SK-N-SH (cell line): ENCODE measurements around the gene LINC00305. TPM values are rescaled to one million over a fixed set of nuclear protein-coding genes. Genes with fewer than 3 reads are reported as not detected.

Experiments used
- CTCF ChIA-PET: fragments of 300-600, 350-600 bp; formaldehyde crosslinking; extraction: SDS; loops from one replicate; lab custom pipeline; 2021; lab: Yijun Ruan, JAX
- POLR2A ChIA-PET: fragments of 350-600 bp; sonication (Branson Sonifier 250); formaldehyde crosslinking; extraction: SDS; loops from one replicate; lab custom pipeline; 2020; ENCODE audit warnings: antibody characterized with exemption, inconsistent platforms; lab: Yijun Ruan, JAX
- DNase-seq: peaks from one replicate; pipeline ENCODE4 v3.0.0; 2012
- H2AFZ ChIP-seq: fragments of 200-600 bp; sonication (generic); 2 replicates; pipeline ENCODE4 v1.8.1; 2016; ENCODE audit warnings: antibody characterized with exemption, mild to moderate bottlenecking, low read depth
- H3F3A ChIP-seq: fragments of 200-600 bp; sonication (generic); replicated peaks from 2 replicates; pipeline ENCODE3; 2016; ENCODE audit warnings: antibody characterized with exemption, mild to moderate bottlenecking; ENCODE audit not compliant: insufficient read depth
- H3K27ac ChIP-seq, 2 experiments: fragments of 200-500 bp in 1 of 2; fragments of 200-600 bp in 1 of 2; sonication (Bioruptor generic) in 1 of 2; sonication (generic), shearing (Covaris generic) in 1 of 2; 2 replicates each; pipeline versions ENCODE4 v1.5.1 to v1.6.1; 2014 to 2016; ENCODE audit warnings: low read depth in 2 of 2, inconsistent platforms in 1 of 2, low read length in 1 of 2, mild to moderate bottlenecking in 1 of 2, mixed read lengths in 1 of 2
- H3K27me3 ChIP-seq: fragments of 200-600 bp; sonication (generic), shearing (Covaris generic); 2 replicates; pipeline ENCODE4 v1.6.1; 2016; ENCODE audit warnings: mixed run types; ENCODE audit not compliant: insufficient read depth
- H3K36me3 ChIP-seq, 2 experiments: fragments of 200-500 bp in 1 of 2; fragments of 200-600 bp in 1 of 2; sonication (Bioruptor generic) in 1 of 2; sonication (generic) in 1 of 2; replicated peaks in 1 of 2; 2 replicates each; pipeline versions ENCODE3 to v1.5.1; 2014 to 2016; ENCODE audit warnings: low read length in 1 of 2, mild to moderate bottlenecking in 1 of 2; ENCODE audit not compliant: insufficient read depth in 2 of 2, control insufficient read depth in 1 of 2
- H3K4me1 ChIP-seq, 2 experiments: fragments of 200-500 bp in 1 of 2; fragments of 200-600 bp in 1 of 2; sonication (Bioruptor generic) in 1 of 2; sonication (generic), shearing (Covaris generic) in 1 of 2; 2 replicates each; pipeline versions ENCODE4 v1.5.1 to v1.6.1; 2014 to 2016; ENCODE audit warnings: low read depth in 1 of 2, low read length in 1 of 2, mixed run types in 1 of 2; ENCODE audit not compliant: insufficient read depth in 2 of 2, control insufficient read depth in 1 of 2
- H3K4me2 ChIP-seq: fragments of 200-600 bp; sonication (generic), shearing (Covaris generic); 2 replicates; pipeline ENCODE4 v1.6.1; 2017; ENCODE audit warnings: mixed run types
- H3K4me3 ChIP-seq, 2 experiments: fragments of 200-500 bp in 1 of 2; fragments of 200-600 bp in 1 of 2; sonication (Bioruptor generic) in 1 of 2; sonication (generic), shearing (Covaris generic) in 1 of 2; 2 replicates each; pipeline versions ENCODE4 v1.5.1 to v1.8.1; 2014 to 2016; ENCODE audit warnings: low read depth in 2 of 2, inconsistent platforms in 1 of 2, low read length in 1 of 2, mild to moderate bottlenecking in 1 of 2, mixed read lengths in 1 of 2, moderate library complexity in 1 of 2
- H3K79me2 ChIP-seq: fragments of 200-600 bp; sonication (generic); 2 replicates; pipeline ENCODE4 v1.8.1; 2017; ENCODE audit warnings: mild to moderate bottlenecking; ENCODE audit not compliant: insufficient read depth
- H3K9ac ChIP-seq: fragments of 200-600 bp; sonication (generic); 2 replicates; pipeline ENCODE4 v1.6.1; 2017; ENCODE audit warnings: mixed run types
- H3K9me2 ChIP-seq: fragments of 200-600 bp; sonication (generic); 2 replicates; pipeline ENCODE4 v1.6.1; 2017; ENCODE audit warnings: mixed run types
- H3K9me3 ChIP-seq: fragments of 200-600 bp; sonication (generic); 2 replicates; pipeline ENCODE4 v1.6.1; 2017; ENCODE audit warnings: mixed run types, mild to moderate bottlenecking, moderate library complexity
- H4K20me1 ChIP-seq: fragments of 200-600 bp; sonication (generic); 2 replicates; pipeline ENCODE4 v1.6.1; 2017; ENCODE audit warnings: mild to moderate bottlenecking, mixed run types; ENCODE audit not compliant: insufficient read depth
- CHD2 ChIP-seq: fragments of 150-350 bp; IDR thresholded peaks from 2 replicates; pipeline ENCODE4 v1.6.1; 2018; ENCODE audit warnings: low read length; ENCODE audit not compliant: partially characterized antibody
- CTCF ChIP-seq: fragments of 200-600 bp; sonication (generic); IDR thresholded peaks from 2 replicates; pipeline ENCODE4 v1.6.1; 2017; ENCODE audit warnings: antibody characterized with exemption, mild to moderate bottlenecking, moderate library complexity
- ELF1 ChIP-seq: IDR thresholded peaks from 2 replicates; pipeline ENCODE4 v1.4.0; 2012
- EP300 ChIP-seq, 2 experiments: IDR thresholded peaks; 2 replicates each; pipeline versions ENCODE4 v1.4.0 to v1.6.1; 2012; ENCODE audit warnings: borderline replicate concordance in 1 of 2, low read depth in 1 of 2, low read length in 1 of 2
- EZH2phosphoT487 ChIP-seq: fragments of 200-600 bp; sonication (generic); IDR thresholded peaks from 2 replicates; pipeline ENCODE4 v1.6.1; 2017; ENCODE audit warnings: low read depth, mixed run types, mild to moderate bottlenecking, antibody characterized with exemption, moderate library complexity, borderline replicate concordance
- FOSL2 ChIP-seq: IDR thresholded peaks from 2 replicates; pipeline ENCODE4 v1.4.0; 2012; ENCODE audit warnings: low read depth, mild to moderate bottlenecking, moderate library complexity, borderline replicate concordance
- FOXM1 ChIP-seq: IDR thresholded peaks from 2 replicates; pipeline ENCODE4 v1.4.0; 2012; ENCODE audit warnings: low read depth, mild to moderate bottlenecking
- IRF3 ChIP-seq: fragments of 150-350 bp; IDR thresholded peaks from 2 replicates; pipeline ENCODE4 v1.6.1; 2016; ENCODE audit warnings: mild to moderate bottlenecking, low read depth, low read length
- JUND ChIP-seq: IDR thresholded peaks from 2 replicates; pipeline ENCODE4 v1.4.0; 2012
- MEF2A ChIP-seq: IDR thresholded peaks from 2 replicates; pipeline ENCODE4 v1.4.0; 2012; ENCODE audit warnings: low read depth, borderline replicate concordance
- NFIC ChIP-seq: IDR thresholded peaks from 2 replicates; pipeline ENCODE4 v1.4.0; 2012; ENCODE audit warnings: borderline replicate concordance
- RAD21 ChIP-seq: IDR thresholded peaks from 2 replicates; pipeline ENCODE4 v1.6.1; 2012; ENCODE audit warnings: mild to moderate bottlenecking, low read length
- REST ChIP-seq: IDR thresholded peaks from 2 replicates; pipeline ENCODE4 v1.6.1; 2012; ENCODE audit warnings: mild to moderate bottlenecking, low read depth, low read length, moderate library complexity
- RFX5 ChIP-seq: IDR thresholded peaks from 2 replicates; pipeline ENCODE4 v1.6.1; 2012; ENCODE audit warnings: mild to moderate bottlenecking, improper control_type of control experiment, low read length
- SIN3A ChIP-seq: IDR thresholded peaks from 2 replicates; pipeline ENCODE4 v1.6.1; 2012; ENCODE audit warnings: low read depth, mild to moderate bottlenecking, low read length, moderate library complexity, borderline replicate concordance
- SMC3 ChIP-seq: IDR thresholded peaks from 2 replicates; pipeline ENCODE4 v1.6.1; 2012; ENCODE audit warnings: low read depth, low read length, improper control_type of control experiment
- TAF1 ChIP-seq: IDR thresholded peaks from 2 replicates; pipeline ENCODE4 v1.6.1; 2012; ENCODE audit warnings: low read depth, mild to moderate bottlenecking, low read length, moderate library complexity, borderline replicate concordance
- TCF12 ChIP-seq: IDR thresholded peaks from 2 replicates; pipeline ENCODE4 v1.4.0; 2012
- TEAD4 ChIP-seq: IDR thresholded peaks from 2 replicates; pipeline ENCODE4 v1.4.0; 2012; ENCODE audit warnings: mild to moderate bottlenecking, borderline replicate concordance; ENCODE audit not compliant: insufficient read depth
- ZBTB33 ChIP-seq: IDR thresholded peaks from 2 replicates; pipeline ENCODE4 v1.4.0; 2012; ENCODE audit warnings: low read depth, borderline replicate concordance
- WGBS: methylation state at CpG from one replicate; pipeline ENCODE4 v1.1.6; 2017; ENCODE audit warnings: low lambda C conversion rate; 5-methylcytosine and 5-hydroxymethylcytosine counted together
- polyA plus RNA-seq, 3 experiments: library from polyadenylated mRNA; depleted of rRNA; stranded (reverse); fragments of >200 nt; gene quantifications; 2 replicates each; pipeline ENCODE4 v1.2.3, GENCODE V29; 2012

Gene LINC00305
- polyA plus RNA-seq, 1 of the 3 experiments (the other 2 are of a cell fraction): not detected

- WGBS: 9% methylated on average over 3 of the region's 3 CpGs
- H3K79me2 ChIP-seq: no peaks in the 10 kb centered on the region
- no peaks in the 10 kb centered on the region for H3K4me1 ChIP-seq
- no peak overlapping the region for H2AFZ ChIP-seq
- POLR2A ChIA-PET: no interaction called here
- H3K9me3 ChIP-seq: no peaks in the 10 kb centered on the region
- H3K27me3 ChIP-seq: no peaks in the 10 kb centered on the region
- H3K4me2 ChIP-seq: no peak overlapping the region
- TF ChIP-seq SMC3: peak; percentile 36; the same call in 1 of the 2 replicates
- no peak for TF ChIP-seq SIN3A
- TF ChIP-seq RAD21: peak; percentile 72
- TF ChIP-seq CTCF: peak; percentile 72
- no peak for TF ChIP-seq FOXM1
- TF ChIP-seq, all 33 proteins: peak for 3
- CTCF ChIA-PET: interaction anchor here (0.6 to 2.7 kb wide), 15 partner anchors 9 to 1750 kb away, joined by 3 to 17 read pairs (median 3); no protein-coding TSS in a partner anchor
- no peaks in the 10 kb centered on the region for H3F3A ChIP-seq
- DNase-seq: peak; percentile 70
- peak overlapping the region in 1 of 2 experiments; percentile 4; a peak in 1 of 4 replicates for H3K4me3 ChIP-seq
- no peaks in the 10 kb centered on the region for H3K36me3 ChIP-seq
- H3K9me2 ChIP-seq: no peaks in the 10 kb centered on the region
- H3K27ac ChIP-seq: no peak overlapping the region
- no peak overlapping the region for H3K9ac ChIP-seq
- H4K20me1 ChIP-seq: no peaks in the 10 kb centered on the region
These were observed 111.0 kb downstream of the LINC00305 start for GRCh38 chr18:64037812-64038414.

GRCh38 chr18:64032312-64032711 lies 116.6 kb downstream of the LINC00305 start:
- POLR2A ChIA-PET: no interaction called here
- H4K20me1 ChIP-seq: no peaks in the 10 kb centered on the region
- TF ChIP-seq EZH2phosphoT487 (no peak), ZBTB33 (no peak), FOSL2 (no peak), TCF12 (no peak), TEAD4 (no peak), RFX5 (no peak), NFIC (no peak), REST (no peak), CHD2 (no peak), IRF3 (no peak), JUND (no peak), TAF1 (no peak), EP300 (IDR thresholded peaks at IDR 0.05; ENCODE audit: borderline replicate concordance in 1 of 2, low read depth in 1 of 2, low read length in 1 of 2) (no peak), MEF2A (no peak), ELF1 (no peak)

More at GRCh38 chr18:64032312-64032711, 116.6 kb downstream of the LINC00305 start:
- no peaks in the 10 kb centered on the region for H3K36me3 ChIP-seq
- no peak overlapping the region for H3K4me3 ChIP-seq
- DNase-seq: no peak
- no peaks in the 10 kb centered on the region for H3K27me3 ChIP-seq
- H2AFZ ChIP-seq: no peak overlapping the region
- H3K9me3 ChIP-seq: no peaks in the 10 kb centered on the region
- CTCF ChIA-PET: interaction anchor here (1.1 kb wide), 1 partner anchor 14 kb away, joined by 4 read pairs; no protein-coding TSS in a partner anchor
- H3K9ac ChIP-seq: no peak overlapping the region
- no peak overlapping the region for H3K27ac ChIP-seq
- no peak overlapping the region for H3K4me2 ChIP-seq
- H3F3A ChIP-seq: no peaks in the 10 kb centered on the region
- WGBS: 43% methylated on average over 6 of the region's 6 CpGs
- H3K4me1 ChIP-seq: no peaks in the 10 kb centered on the region
- no peaks in the 10 kb centered on the region for H3K9me2 ChIP-seq
- H3K79me2 ChIP-seq: no peaks in the 10 kb centered on the region
